HTERT RPE-1 (cell line): Measurements from ENCODE around the gene PTGS2.

Experiments
- in situ Hi-C: fragments of 300-500 bp; cut with MboI; formaldehyde crosslinking; loops from 4 replicates; pipeline ENCODE4 v1.14.3; 2020; ENCODE audit warnings: low sequenced_read_pairs

PTGS2 gene

GRCh38 chr1:186680245-186681061 is at the start of gene PTGS2:
Gene PTGS2, minus strand, starts transcription at chr1:186680423. Its CDS starts 133 bp downstream, at chr1:186680290.
- in situ Hi-C loops = no loop called here

DNA sequence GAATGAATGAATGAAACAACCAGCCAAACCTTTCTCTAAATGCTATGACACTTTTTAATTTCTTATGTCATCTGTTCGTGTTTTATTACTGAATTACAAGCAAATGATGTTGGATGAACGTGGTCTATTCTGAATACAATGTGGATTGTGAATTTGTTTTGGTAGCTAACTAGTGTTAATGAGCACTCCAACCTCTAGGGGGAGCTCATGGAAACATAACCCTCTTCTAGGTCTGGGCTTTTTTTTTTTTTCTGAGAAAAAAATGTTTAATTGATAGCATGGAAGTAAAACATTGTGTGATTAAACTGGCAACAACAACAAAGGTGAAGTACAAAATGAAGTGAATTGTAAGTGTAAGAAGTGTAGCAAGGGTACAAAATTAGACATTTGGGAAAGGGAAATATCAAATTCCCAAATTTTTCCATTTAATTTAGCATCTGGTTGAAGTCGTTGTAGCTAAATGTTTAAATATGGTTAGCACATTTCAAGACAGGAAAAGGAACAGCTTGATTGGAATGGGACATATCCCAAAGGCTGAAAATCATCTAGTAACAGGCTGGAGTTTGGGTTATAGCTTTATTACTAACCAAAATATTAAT is 42.6 kb upstream of the PTGS2 start:
- in situ Hi-C loops = no loop called here

GRCh38 chr1:186717286-186717685 is 37.1 kb upstream of the PTGS2 start:
- in situ Hi-C loops = no loop called here

DNA sequence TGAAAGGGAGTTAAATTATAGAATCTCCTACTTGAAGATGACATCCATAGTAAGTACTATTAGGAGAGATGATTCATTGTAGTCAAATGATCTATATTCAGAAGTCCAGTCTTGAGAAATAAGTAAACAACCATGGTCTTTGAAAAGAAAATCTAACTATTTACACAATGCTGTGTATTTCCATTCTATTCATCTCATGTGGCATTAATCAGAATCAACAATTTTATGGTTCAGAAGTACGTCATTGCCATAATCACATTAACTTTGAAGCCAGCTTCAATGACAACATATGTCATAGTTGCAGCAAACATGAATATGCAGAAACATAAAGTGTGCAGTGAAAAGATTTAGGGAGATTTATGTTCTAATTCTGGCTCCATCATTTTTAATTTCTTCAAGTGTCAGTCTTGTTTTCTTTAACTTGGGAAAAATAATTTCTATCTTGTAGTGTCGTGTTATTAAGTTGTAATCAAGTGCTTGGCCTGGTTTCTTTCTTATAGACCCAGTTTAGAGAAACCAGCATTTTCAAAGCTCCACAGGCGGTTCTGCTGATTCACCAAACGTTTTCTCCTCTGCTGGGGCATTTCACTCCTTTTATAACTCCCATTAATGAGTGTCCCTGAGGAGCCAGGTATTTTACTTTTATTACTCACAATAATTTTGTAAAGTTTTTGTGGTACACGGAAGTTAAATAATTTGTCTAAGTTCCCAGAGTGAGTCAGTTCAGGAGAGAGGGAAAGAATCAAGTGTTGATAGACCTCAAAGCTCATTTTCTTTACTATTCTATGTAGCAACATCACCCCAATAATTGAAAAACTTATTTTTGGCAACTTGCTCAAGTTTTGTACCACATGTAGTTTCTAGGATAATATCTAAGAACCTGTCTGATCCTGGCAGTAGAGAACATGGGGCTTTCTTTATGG is 35.9 kb upstream of the PTGS2 start:
- in situ Hi-C loops = no loop called here

DNA sequence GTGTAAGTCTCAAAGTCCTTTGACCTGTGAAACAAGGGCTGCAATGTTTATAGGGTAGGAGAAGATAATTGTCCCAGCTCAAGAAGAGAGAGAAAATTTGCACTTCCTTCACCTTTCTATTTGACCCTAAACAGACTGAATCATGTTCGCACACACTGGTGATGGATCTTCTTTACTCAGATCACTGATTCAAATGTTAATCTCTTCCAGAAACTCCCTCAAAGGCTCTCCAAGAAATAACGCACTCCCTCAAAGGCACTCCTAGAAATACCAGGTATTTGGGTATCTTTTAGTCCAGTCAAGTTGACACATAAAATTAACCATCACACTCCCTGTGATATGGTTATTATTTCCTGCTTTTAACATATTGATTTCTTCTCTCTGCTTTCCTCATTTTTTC is 30.5 kb upstream of the PTGS2 start:
- in situ Hi-C loops = no loop called here

DNA sequence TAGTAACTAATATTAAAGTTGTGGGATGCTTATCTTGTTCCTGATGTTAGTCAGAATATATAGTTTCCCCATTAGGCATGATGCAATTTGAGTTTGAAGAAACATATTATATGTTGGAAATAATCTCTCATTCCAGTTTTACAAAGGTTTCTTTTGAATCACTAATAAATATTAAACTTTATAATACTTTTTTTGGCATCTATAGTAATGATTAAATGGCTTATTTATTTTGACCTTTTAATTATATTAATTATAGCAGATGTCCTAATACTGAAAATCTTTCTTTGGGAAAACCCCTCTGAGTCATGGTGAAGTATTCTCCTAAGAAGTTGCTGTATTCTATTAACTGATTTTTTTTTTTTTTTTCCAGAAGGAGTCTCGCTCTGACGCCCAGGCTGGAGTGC is 28.5 kb upstream of the PTGS2 start:
- in situ Hi-C loops = no loop called here

DNA sequence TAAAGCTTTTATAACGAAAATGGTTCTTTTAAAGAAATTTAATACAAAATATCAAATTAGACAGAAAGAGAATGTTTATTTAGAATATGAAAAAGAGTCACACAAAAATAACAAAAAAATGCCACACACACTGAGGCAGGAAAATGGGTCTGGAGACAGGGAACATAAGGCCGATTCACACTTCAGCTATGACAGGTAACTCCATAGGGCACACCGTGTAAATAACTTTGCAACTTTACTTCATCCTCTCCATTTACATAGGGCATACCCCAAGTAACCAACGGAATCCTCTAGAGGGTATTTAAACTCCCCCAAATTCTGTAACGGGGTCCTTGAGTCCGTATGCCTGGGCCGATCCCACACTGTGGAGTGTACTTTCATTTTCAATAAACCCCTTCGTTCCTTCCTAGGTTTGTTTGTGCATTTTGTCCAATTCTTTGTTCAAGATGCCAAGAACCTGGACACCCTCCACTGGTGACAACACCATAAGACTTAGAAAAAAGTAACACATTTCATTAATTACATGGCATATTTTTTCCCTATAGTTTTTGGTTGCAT is 23.1 kb upstream of the PTGS2 start:
- in situ Hi-C loops = no loop called here

DNA sequence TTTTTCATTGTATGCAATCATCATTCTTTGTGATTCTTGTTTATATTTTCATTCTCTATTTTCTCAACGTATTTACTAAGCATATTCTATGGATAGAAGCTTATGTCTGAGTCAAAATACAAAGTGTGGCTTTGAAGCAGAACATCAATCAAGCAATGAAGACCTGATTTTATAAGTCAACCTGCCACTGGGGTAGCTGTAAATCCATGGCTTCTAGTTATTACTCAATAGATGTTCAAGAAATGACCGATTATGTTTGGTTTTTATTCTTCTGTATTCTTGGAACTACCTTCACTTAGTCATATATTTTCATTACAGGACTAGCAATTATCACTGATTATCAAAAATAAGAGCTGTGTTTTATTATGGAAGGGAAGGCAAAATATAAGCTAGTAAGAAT is 20.5 kb upstream of the PTGS2 start:
- in situ Hi-C loops = no loop called here

DNA sequence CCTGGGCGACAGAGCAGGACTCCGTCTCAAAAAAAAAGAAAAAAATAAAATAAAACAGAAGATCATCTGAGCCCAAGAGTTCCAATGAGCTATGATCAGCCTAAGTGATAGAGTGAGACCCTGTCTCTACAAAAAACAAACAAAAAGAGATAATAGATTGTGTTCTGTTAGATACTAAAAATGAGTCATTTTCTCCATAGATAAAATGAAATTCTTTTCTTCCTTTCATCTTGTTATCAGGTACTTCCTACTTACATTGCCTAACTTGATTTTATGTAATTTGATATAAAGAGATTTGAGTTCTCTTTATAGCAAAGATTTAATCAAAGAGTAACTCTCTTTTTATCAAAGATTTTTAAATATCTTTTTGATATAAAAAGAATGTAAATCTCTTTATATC is 19.3 kb upstream of the PTGS2 start:
- in situ Hi-C loops = no loop called here

GRCh38 chr1:186689907-186690306 is 9.7 kb upstream of the PTGS2 start:
- in situ Hi-C loops = no loop called here

DNA sequence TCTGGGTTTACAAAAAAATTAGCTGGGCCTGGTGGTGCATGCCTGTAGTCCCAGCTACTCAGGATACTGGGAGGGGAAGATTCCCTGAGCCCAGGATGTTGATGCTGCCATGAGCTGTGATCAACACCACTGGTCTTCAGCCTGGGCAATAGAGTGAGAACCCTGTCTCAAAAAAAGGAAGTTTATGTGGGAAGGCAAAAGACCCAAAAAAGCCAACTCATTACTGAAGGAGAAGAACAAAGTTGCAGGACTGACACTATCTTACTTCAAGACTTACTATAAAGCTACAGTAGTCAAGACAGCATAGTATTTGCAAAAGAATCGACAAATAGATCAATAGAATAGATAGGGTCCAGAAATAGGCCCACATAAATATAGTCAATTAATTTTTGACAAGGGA is 9.2 kb upstream of the PTGS2 start:
- in situ Hi-C loops = no loop called here

DNA sequence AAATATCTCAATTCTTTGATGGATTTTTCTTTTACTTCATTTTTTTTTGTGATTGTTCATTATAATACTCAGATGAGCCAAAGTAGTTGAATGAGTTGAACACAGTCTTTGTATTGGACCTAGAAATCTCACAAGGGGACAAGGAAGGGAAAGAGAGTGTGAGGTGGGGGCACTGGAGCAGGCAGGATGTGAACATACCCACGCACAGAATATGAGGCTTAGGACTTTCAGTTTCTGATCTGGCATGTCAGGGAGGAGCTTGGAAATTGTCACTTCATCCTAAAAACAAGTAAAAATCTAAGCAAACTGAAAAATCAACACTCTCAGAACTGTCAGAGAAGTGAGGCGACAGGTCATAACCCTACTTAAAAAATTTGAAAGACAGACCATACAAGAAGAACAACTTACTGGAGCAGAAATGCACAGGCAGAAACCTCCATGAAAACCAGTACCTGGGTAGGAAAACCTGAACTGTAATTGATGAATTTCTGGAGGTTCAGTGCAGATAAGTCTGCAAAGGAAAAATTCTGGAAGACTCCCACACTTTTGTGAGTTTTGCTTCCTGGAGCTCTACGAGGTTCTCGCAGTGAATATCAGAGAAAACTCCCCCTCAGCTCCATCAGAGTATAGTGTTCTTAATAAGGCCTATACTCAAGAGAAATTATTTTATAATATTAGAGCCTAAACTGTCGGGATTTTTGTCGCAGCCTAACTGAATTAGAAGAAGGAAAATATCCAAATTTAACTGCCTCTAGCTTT is 3.6 kb upstream of the PTGS2 start:
- in situ Hi-C loops = no loop called here

- in situ Hi-C loops = no loop called here
These were observed 2.5 kb upstream of the PTGS2 start for GRCh38 chr1:186682736-186683135.

- in situ Hi-C loops = no loop called here
These were observed 1.6 kb upstream of the PTGS2 start for GRCh38 chr1:186681801-186682200.

DNA sequence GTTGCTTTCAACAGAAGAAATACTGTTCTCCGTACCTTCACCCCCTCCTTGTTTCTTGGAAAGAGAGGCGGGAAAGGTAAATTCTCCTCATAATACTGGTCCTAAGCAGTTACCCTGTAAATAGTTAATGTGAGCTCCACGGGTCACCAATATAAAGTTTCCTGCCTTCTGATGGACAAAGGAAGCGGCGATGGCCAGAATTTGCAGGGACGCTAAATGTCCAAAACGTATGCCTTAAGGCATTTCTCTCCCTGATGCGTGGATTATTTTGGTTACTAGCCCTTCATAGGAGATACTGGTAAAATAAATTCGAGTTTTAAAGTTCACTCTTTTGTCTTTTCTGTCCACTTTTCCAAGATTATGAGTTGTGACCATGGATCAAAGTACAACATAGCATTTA is 898 bp upstream of the PTGS2 start:
- in situ Hi-C loops = no loop called here

DNA sequence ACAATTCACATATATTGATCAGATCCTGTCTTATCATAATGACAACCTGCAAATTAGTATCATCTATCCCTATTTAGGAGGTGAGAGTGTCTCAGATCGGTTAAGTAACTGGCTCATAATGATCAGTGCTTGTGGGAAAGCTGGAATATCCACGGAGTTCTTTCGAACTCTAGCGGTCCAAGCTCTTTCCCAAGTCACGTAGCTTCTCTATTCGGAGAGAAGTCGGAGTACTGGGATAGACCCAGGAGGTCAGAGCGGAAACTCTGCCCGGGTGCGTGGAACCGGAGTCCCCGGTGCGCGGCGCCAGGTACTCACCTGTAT is 339 bp downstream of the PTGS2 start:
- in situ Hi-C loops = no loop called here

DNA sequence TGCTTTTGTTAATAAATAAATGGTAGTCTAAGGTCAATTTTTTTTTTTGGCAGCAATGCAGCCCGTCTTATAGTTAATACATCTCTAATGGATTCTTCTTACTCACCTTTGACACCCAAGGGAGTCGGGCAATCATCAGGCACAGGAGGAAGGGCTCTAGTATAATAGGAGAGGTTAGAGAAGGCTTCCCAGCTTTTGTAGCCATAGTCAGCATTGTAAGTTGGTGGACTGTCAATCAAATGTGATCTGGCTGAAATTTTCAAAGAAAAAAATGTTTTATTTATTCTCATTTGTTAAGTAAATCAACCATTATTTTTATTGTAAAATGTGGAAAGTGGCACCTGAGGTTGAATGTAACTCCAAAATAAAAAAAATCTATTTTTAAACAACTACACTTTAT is 2.1 kb downstream of the PTGS2 start:
- in situ Hi-C loops = no loop called here

- in situ Hi-C loops = no loop called here
These were observed 7.6 kb downstream of the PTGS2 start for GRCh38 chr1:186672596-186672995.

GRCh38 chr1:186672131-186672530 is 8.1 kb downstream of the PTGS2 start:
- in situ Hi-C loops = no loop called here

DNA sequence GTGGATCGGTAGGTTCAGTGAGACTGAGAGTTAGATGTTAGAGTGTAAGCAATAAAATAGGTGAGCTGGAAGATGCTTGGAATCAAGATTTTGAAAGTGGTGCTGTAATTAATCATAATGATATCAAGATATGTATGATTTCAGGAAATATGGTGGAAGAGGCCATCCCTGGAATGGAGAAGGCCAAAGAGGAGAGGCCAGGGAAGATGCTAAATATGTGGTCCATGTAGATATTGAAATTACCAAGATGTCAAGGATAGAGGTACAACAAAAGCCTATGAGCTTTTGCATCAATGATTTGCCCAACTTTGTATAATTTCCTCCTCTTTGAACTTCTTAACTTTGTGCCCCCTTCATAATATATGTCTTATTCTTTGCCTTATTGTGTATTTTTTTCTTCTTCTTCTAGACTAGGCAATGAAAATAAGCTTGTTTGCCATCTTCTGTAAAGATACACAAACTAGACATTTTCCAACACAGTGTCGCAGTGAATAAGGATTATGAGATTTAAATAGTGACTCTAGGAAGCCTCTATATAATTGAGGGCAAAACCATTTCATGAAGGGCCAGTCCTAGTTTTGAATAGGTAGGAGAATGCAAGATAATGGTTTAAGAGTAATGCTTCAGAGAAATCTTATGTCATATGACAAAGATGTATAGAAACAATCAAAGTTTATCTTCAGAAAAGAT is 8.9 kb downstream of the PTGS2 start:
- in situ Hi-C loops = no loop called here
